HG03342 (cell line): ENCODE measurements around the gene ATP2A1.
A peak's percentile ranks its signal among the peaks of the same experiment; 100 is the strongest.

Experiments used
- ATAC-seq: cut with Tn5 transposase; IDR thresholded peaks from one replicate; pipeline ENCODE4 v1.9.1; 2021; ENCODE audit warnings: mild to moderate bottlenecking, moderate library complexity; ENCODE audit not compliant: unreplicated experiment

ATP2A1 gene

GRCh38 chr16:28878083-28878926, at the start of gene ATP2A1:
ATP2A1 (plus strand) TSS chr16:28878488; CDS start chr16:28878672, 184 bp downstream.
- no peak for ATAC-seq

DNA sequence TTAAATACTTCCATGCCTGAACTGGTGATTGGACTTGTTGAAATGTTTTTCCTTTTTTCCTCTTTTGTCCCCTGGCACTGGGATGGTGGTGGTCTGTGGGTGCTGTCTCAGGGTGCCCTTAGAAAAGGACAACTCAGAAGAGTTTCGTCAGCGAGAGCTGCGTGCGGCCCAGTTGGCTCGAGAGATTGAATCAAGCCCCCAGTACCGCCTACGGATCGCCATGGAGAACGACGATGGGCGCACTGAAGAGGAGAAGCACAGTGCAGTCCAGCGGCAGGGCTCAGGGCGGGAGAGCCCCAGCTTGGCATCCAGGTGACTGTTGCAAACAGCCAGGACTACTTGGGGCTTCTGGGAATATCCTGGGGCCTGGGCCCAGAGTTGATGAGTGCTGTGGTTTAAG, 48.5 kb upstream of the ATP2A1 start:
- ATAC-seq: no peak

GRCh38 chr16:28830531-28830930, 47.8 kb upstream of the ATP2A1 start:
- no peak for ATAC-seq

GRCh38 chr16:28834349-28834748, 43.9 kb upstream of the ATP2A1 start:
- no peak for ATAC-seq

DNA sequence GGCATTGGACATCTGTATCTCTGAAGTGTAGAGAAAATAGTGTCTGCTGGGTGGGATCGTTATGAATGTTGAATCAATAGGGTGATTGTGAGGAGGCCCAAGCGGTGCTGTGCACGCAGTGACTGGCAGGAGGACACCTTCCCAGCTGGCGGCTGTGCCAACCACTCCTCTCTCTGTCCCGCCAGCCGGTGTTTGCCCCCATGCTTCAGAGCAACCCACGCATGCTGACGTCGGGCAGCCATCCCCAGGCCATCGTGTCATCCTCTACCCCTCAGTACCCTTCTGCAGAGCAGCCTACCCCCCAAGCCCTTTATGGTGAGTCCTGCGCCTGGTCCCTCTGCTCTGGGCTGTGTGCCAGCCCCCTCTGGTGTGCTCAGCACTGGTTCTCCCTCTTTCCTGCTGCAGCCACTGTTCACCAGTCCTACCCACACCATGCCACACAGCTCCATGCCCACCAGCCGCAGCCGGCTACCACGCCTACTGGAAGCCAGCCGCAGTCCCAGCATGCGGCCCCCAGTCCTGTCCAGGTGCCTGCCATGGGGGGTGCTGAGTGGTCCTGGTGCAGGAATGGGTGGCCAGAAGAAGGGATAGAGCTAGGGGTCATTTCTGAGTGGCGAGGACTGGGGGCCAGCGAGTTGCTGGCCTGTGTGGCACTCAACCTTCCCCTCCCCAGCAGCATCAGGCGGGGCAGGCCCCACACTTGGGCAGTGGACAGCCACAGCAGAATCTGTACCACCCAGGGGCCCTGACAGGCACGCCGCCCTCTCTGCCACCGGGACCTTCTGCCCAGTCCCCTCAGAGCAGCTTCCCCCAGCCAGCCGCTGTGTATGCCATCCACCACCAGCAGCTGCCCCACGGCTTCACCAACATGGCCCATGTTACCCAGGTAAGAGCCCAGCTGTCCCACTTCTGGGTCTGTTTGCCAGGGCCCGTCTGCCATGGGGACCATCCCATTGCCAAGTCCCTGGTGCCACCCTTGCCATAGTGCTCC, 43.1 kb upstream of the ATP2A1 start:
- ATAC-seq: no peak

- no peak for ATAC-seq
Observed at GRCh38 chr16:28835864-28836760, 42.2 kb upstream of the ATP2A1 start.

GRCh38 chr16:28836761-28837064, 41.6 kb upstream of the ATP2A1 start:
- no peak for ATAC-seq

DNA sequence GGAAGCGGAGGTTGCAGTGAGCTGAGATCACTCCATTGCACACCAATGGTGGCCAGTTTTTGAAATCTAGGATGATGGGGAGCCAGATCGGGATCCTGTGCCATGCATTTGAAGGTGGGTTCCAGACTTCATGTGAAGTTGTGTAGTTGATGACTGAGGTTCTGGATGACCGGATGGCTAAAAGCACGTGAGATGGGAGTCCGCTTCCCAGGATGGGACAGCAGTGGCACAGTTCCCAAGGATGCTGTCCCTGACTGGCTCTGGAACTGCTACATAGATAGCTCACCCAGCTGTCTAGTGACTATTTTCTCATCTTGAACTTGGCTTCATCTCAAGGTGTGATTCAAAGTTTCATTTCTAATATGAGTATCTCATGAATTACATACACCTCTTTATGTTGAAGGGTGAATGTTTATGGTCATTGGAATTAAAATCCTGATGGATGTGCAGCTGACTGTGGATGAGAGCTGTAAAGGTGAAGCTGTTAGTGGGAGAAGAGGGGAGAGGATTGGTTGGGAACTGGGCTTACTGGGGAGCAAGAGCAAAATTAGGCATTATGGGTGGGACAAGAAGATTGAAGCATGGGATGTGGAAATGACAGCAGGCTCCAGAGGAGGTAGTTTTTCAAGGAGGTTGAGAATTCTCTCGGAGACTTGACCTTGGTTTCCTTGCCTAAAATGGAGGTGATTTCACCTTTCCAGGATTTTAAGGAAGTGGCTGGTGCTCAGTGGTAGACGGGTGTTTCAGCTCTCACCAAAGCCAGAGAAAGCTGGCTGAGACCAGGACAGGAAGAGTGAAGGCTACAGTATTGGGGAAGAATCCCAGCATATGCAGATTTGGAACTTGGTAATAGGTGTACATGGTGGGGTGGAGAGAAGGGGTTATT, 40.4 kb upstream of the ATP2A1 start:
- ATAC-seq: no peak

DNA sequence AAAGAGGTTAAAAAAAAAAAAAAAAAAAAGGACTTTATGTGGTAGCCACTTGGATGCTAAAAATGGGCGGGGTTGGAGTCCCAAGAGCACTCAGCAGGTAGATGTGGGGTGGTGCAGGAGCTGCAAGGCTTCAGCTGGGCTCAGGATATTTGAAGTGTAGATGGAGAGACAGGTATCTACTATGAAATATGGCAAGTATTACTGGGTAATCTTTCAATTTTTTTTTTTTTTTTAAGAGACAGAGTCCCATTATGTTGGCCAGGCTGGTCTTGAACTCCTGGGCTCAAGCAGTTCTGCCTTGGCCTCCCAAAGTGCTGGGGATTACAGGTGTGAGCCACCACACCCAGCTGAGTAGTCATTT, 39.8 kb upstream of the ATP2A1 start:
- no peak for ATAC-seq

DNA sequence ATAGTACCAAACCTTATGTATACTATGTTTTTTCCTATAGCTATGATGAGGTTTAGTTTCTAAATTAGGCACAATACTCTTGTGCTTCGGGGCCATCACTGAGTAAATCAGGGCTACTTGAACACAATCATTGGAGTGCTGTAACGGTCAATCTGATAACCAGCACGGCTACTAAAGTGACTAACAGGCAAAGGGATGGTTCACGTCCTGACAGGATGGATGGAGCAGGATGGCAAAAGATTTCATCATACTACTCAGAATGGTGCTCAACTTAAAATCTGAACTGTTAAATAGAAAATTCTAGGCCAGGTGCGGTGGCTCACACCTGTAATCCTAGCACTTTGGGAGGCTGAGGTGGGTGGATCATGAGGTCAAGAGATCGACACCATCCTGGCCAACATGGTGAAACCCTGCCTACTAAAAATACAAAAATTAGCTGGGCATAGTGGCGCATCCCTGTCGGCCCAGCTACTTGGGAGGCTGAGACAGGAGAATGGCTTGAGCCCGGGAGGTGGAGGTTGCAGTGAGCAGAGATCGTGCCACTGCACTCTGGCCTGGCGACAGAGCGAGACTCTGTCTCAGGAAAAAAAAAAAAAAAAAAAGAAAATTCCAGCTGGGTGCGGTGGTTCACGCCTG, 39.2 kb upstream of the ATP2A1 start:
- no peak for ATAC-seq

- no peak for ATAC-seq
Observed at GRCh38 chr16:28839899-28840298, 38.4 kb upstream of the ATP2A1 start.

- no peak for ATAC-seq
Observed at GRCh38 chr16:28842696-28843095, 35.6 kb upstream of the ATP2A1 start.

DNA sequence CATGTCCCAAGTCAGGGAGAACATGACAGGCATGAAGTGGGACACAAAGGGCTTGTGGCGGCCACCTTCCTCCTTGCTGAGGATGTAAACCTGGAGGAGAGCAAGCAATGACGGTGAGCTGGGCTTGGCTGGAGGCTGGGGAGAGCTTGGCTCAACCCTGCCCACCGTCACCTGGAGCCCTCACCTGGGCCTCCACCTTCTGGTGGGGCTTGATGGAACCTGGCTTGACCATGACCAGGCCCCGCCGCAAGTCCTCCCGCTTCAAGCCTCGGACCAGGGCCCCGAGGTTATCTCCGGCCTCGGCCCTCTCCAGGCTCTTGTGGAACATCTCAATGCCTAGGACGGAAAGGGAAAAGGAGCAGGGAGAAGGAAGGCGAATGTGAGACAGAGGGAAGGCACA, 34.5 kb upstream of the ATP2A1 start:
- ATAC-seq: no peak

GRCh38 chr16:28844226-28844885, 33.9 kb upstream of the ATP2A1 start:
- ATAC-seq: no peak

- no peak for ATAC-seq
Observed at GRCh38 chr16:28845293-28845692, 33.0 kb upstream of the ATP2A1 start.

DNA sequence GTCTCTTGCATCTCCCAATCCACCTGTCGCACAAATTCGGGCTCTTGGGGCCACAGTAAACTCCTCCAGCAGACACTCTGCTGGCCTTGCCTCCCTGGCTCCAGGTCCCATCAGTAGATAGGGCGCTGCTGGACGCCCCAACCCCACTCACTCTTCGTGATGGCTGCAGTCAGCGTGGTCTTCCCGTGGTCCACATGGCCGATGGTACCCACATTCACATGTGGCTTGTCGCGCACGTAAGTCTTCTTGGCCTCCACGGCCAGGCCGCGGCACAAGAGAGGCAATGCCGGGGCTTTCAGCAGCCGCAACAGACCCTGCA, 32.6 kb upstream of the ATP2A1 start:
- ATAC-seq: peak; percentile 2

- ATAC-seq: peak; percentile 89
Observed at GRCh38 chr16:28846080-28846932, 32.0 kb upstream of the ATP2A1 start, which contains the start of gene TUFM. TUFM (minus strand) TSS chr16:28846348; CDS start chr16:28846269, 79 bp downstream.

DNA sequence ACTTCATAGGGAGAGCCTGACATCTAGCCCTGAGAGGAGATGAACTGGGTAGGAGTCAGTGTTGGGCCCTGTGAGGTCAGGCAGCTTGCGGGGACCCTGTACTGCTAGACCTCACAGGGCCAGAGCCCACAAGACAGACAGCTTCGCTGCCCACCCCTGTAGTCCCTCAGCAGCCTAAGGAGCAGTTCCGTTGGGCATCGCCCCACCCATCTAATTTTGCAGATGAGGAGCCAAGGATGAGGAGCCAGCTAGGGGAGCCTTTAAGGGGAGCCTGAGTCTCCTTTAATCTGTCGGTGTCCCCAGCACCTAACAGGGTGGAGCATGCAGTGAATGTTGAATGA, 31.4 kb upstream of the ATP2A1 start:
- ATAC-seq: peak; percentile 0
